Upper lobe of right lung (tissue), 1 donor: ENCODE measurements around the gene CD7. TPM values are rescaled to one million over a fixed set of nuclear protein-coding genes. Genes with fewer than 3 reads are reported as not detected.

ENCODE experiments used
- ATAC-seq: fragments of 200-7000 bp; cut with Tn5 transposase; one replicate; pipeline ENCODE4 v1.9.1; 2020; ENCODE audit warnings: mild to moderate bottlenecking, moderate library complexity
- DNase-seq: peaks from one replicate; pipeline ENCODE4 v3.0.0-alpha.2; 2020
- H3K27ac ChIP-seq: fragments of 200-600 bp; one replicate; pipeline ENCODE4 v1.8.0; 2022
- H3K27me3 ChIP-seq: fragments of 200-600 bp; one replicate; pipeline ENCODE4 v1.8.0; 2022; ENCODE audit warnings: mild to moderate bottlenecking
- H3K36me3 ChIP-seq: fragments of 200-600 bp; one replicate; pipeline ENCODE4 v1.8.0; 2022
- H3K4me1 ChIP-seq: fragments of 200-600 bp; one replicate; pipeline ENCODE4 v1.8.0; 2022
- H3K4me3 ChIP-seq: fragments of 200-600 bp; one replicate; pipeline ENCODE4 v1.8.0; 2022; ENCODE audit warnings: mild to moderate bottlenecking
- H3K9me3 ChIP-seq: fragments of 200-600 bp; one replicate; pipeline ENCODE4 v1.8.0; 2022
- intact Hi-C: fragments of 100-400 bp; cut with DNase I; formaldehyde crosslinking; loops from one replicate; pipeline ENCODE4 v1.11.0; 2022
- total RNA-seq: library from RNA; stranded (reverse); fragmentation: NEBNext Ultra II Directional; extraction: Animal tissue kit (Norgen Biotek cat#: 25700); gene quantifications from one replicate; pipeline ENCODE4 v1.2.1, GENCODE V29; 2021
- TF ChIP-seq, protein P1 (sequence below): fragments of 200-600 bp; IDR thresholded peaks from one replicate; pipeline ENCODE4 v1.8.0; 2022; ENCODE audit warnings: antibody characterized with exemption
- donor health status: DM: no; HTN: yes; CAD: no; lungs with severe emphysema.

CD7 gene
- total RNA-seq, 1 donor from 2014 or later: 7.2 TPM

DNA sequence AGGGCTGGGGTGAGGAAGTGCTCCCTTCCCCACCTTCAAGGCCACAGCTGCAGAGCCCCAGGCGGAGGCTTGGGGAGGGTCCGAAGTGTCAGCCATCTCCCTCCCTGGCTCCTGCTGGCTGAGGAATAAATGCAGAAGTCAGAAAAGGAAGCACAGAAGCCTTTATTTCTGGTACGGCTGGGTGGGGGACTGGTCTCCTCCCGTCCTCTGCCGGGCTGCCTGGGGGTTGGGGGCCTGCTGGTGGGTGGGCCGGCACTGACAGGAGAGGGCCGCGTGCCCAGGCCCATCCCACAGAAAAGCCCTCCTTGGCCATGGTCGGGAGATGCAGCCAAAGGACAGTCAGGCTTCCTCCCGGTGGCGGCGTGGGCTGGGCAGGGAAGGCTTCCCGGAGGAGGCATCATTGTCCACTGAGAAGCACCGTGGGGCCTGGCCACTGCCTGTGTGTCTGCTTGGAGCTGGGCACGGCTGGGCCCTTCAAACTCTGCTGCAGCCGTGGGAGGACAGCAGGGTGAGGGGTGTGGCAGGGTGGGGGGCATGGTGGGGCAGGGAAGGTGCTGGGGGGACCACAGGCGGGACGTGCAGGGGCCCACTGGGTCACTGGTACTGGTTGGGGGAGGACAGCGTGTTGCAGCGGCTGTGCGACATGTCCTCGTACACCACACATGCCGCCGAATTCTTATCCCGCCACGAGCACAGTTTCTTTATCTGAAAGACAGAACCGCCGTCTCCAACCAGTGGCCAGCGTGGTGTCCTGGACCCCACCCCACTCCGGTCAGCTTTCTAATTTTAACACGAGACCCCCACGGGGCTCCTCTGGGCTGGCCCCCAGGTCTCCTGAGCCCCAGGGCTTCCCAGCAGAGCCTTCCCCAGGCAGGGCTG lies 2.4 kb downstream of the CD7 start:
- peaks cover 10% of the 10 kb centered on the region for H3K4me1 ChIP-seq
- TF ChIP-seq, protein P1, sequence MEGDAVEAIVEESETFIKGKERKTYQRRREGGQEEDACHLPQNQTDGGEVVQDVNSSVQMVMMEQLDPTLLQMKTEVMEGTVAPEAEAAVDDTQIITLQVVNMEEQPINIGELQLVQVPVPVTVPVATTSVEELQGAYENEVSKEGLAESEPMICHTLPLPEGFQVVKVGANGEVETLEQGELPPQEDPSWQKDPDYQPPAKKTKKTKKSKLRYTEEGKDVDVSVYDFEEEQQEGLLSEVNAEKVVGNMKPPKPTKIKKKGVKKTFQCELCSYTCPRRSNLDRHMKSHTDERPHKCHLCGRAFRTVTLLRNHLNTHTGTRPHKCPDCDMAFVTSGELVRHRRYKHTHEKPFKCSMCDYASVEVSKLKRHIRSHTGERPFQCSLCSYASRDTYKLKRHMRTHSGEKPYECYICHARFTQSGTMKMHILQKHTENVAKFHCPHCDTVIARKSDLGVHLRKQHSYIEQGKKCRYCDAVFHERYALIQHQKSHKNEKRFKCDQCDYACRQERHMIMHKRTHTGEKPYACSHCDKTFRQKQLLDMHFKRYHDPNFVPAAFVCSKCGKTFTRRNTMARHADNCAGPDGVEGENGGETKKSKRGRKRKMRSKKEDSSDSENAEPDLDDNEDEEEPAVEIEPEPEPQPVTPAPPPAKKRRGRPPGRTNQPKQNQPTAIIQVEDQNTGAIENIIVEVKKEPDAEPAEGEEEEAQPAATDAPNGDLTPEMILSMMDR: no peak
- peak; percentile 13 for ATAC-seq
- H3K27ac ChIP-seq: no peak overlapping the region
- peaks cover 36% of the 10 kb centered on the region for H3K27me3 ChIP-seq
- no peak for DNase-seq
- no peaks in the 10 kb centered on the region for H3K9me3 ChIP-seq
- intact Hi-C loops: no loop called here
- H3K36me3 ChIP-seq: no peaks in the 10 kb centered on the region
- H3K4me3 ChIP-seq: no peak overlapping the region

DNA sequence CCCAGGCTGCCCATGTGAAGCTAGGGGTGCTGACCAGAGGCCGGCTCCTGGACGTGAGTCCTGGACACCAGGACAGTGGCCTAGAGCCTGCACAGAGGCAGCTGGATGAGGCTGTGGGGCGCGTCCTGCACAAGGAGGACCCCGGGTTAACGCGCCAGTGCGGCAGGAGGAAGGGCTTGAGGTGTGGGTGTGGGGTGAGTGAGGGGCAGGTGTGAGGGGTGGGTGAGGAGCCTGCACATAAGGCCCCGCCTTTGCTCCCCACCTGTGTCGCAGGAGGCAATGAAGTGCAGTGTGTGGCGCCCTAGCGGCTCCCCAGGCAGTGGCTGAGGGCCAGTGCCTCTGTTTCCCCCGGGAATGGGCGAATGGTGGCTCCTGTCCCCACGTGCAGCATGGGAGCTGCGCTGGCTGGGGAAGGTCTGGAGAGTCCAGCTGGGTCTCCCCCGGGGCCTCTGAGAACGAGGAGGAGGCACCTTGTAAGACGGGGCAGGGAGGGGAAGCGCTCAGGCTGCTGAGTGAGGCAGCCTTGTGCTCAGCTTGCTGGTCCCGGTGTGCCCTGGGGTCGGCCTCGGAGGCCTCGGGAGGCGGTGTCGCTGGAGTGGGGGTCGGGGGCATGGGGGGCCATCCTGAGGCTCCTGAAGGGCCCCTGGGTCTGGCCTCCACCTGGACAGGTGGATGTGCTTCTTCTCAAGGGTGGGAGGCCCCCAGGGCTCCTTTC lies 3.2 kb downstream of the CD7 start:
- TF ChIP-seq, protein P1: no peak
- DNase-seq (no peak), ATAC-seq (no peak)
- Histone ChIP-seq H3K4me3 (no peak overlapping the region), H3K4me1 (peaks cover 10% of the 10 kb centered on the region), H3K9me3 (no peaks in the 10 kb centered on the region), H3K27me3 (peaks cover 36% of the 10 kb centered on the region), H3K36me3 (no peaks in the 10 kb centered on the region), H3K27ac (no peak overlapping the region)
- intact Hi-C loops: no loop called here

DNA sequence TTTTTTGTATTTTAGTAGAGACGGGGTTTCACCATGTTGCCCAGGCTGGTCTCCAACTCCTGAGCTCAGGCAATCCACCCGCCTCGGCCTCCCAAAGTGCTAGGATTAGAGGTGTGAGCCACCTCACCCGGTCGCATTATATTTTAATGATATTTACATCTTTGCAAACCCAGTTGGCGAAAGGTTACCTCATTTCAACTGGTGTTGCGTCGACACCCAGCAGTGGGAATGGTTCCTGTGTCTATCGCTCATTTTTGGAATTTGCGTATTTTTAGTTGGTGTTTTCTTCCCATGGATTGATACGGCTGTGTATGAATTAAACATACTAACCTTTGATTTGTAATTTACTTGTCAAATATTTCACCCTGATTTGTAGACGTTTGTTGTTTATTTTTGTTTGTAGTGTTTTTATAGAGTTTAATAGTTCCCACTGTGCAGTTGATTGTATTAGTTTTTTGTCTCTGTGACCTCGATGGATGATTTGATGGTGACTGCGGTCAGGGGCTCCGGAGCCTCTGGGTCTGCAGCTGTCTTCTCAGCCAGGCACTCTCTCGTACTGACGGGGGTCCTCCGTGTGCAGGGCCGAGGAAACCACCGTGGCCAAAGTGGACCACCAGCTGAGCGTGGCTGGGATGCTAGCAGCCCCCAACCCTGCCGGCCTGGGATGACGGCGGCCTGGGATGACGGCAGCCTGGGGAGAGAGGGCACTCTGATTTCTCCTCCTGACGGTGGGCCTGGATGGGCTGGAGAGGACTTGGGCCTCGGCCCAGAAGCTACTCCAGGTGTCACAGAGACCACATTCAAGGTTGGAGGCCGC lies 4.0 kb downstream of the CD7 start:
- DNase-seq (no peak), ATAC-seq (no peak)
- TF ChIP-seq, protein P1: no peak
- H3K9me3 ChIP-seq: no peaks in the 10 kb centered on the region
- peaks cover 10% of the 10 kb centered on the region for H3K4me1 ChIP-seq
- no peak overlapping the region for H3K27ac ChIP-seq
- H3K4me3 ChIP-seq: no peak overlapping the region
- intact Hi-C loops: no loop called here
- H3K36me3 ChIP-seq: no peaks in the 10 kb centered on the region
- peaks cover 36% of the 10 kb centered on the region for H3K27me3 ChIP-seq

DNA sequence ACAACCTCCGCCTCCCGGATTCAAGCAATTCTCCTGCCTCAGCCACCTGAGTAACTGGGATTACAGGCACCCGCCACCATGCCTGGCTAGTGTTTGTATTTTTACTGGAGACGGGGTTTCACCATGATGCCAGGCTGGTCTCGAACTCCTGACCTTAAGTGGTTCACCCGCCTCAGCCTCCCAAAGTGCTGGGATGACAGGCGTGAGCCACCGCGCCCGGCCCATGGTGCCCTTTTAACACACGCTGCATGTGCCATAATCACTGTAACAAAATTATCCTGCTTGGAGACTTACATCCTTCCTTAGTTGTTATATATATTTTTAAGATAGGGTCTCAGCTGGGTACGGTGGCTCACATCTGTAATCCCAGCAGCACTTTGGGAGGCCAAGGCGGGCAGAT lies 5.4 kb downstream of the CD7 start:
- Histone ChIP-seq H3K9me3 (no peaks in the 10 kb centered on the region), H3K27me3 (peaks cover 36% of the 10 kb centered on the region), H3K27ac (no peak overlapping the region), H3K36me3 (no peaks in the 10 kb centered on the region), H3K4me1 (peaks cover 10% of the 10 kb centered on the region), H3K4me3 (no peak overlapping the region)
- TF ChIP-seq, protein P1: no peak
- DNase-seq (no peak), ATAC-seq (no peak)
- intact Hi-C loops: no loop called here

DNA sequence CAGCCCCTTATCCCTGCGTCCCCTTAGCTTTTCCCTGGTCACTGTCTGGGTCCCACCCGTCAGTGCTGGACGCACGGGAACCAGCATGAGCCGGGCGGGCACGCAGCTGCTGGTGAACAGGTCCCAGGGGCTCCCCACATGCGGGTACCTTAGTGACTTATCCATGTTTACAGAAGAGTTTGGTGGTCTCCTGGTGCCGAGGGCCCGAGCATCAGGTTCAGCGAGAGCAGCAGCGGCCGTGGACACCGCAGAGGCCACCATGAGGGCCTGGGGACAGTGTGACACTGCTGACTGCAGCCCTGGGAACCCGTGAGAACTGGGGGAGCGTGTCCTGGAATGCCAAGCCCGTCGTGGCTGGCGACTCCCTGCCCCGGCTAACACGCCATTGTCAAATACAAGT lies 6.5 kb downstream of the CD7 start:
- H3K27me3 ChIP-seq: peaks cover 34% of the 10 kb centered on the region
- no peaks in the 10 kb centered on the region for H3K36me3 ChIP-seq
- H3K4me3 ChIP-seq: no peak overlapping the region
- TF ChIP-seq, protein P1: no peak
- H3K4me1 ChIP-seq: peaks cover 6% of the 10 kb centered on the region
- no peaks in the 10 kb centered on the region for H3K9me3 ChIP-seq
- no peak for ATAC-seq
- DNase-seq: no peak
- H3K27ac ChIP-seq: no peak overlapping the region
- intact Hi-C loops: no loop called here
